Measurements from ENCODE around the gene SMAD4. TPM values are rescaled to one million over a fixed set of nuclear protein-coding genes. Genes with fewer than 3 reads are reported as not detected.

Gene SMAD4
- total and polyA plus RNA-seq, 4 donors: 12.5 to 143 (median 60.6) TPM

DNA sequence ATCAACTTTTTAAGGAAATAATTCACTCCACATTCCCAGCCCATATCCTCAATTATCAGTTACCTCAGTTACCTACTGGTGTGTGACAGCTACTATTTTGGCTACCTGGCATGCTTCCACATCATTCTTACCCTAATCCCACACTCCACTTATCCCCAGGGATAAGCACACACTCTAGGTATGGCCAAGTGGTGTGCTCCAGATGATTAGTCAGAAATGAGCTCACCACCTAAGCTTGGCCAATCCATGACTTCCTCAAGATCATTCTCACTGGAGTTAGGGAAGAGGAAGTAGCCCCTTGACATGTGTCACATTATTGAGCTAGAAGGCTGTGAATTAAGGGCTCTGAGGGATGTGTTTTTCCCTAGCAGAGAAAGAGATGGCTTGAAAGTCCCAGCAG, 20.9 kb upstream of the SMAD4 start:
- peak in 1 of 3 donors; percentile 22 for DNase-seq
- no peaks in the 10 kb centered on the region for H3K36me3 ChIP-seq (ENCODE audit: control insufficient read depth in 4 of 4, insufficient read depth in 4 of 4, low read length in 4 of 4)
- no peaks in the 10 kb centered on the region for H3K9me3 ChIP-seq (ENCODE audit: control insufficient read depth in 4 of 4, insufficient read depth in 3 of 4, low read length in 3 of 4)
- peak; percentile 86 for ATAC-seq (ENCODE audit: insufficient read depth, low FRiP score)
- no peaks in the 10 kb centered on the region for H3K27me3 ChIP-seq (ENCODE audit: control insufficient read depth in 3 of 3, insufficient read depth in 3 of 3, low read length in 2 of 3)
- H3K27ac ChIP-seq (ENCODE audit: low read depth in 1 of 2, low read length in 1 of 2): no peak overlapping the region
- TF ChIP-seq, protein P1, sequence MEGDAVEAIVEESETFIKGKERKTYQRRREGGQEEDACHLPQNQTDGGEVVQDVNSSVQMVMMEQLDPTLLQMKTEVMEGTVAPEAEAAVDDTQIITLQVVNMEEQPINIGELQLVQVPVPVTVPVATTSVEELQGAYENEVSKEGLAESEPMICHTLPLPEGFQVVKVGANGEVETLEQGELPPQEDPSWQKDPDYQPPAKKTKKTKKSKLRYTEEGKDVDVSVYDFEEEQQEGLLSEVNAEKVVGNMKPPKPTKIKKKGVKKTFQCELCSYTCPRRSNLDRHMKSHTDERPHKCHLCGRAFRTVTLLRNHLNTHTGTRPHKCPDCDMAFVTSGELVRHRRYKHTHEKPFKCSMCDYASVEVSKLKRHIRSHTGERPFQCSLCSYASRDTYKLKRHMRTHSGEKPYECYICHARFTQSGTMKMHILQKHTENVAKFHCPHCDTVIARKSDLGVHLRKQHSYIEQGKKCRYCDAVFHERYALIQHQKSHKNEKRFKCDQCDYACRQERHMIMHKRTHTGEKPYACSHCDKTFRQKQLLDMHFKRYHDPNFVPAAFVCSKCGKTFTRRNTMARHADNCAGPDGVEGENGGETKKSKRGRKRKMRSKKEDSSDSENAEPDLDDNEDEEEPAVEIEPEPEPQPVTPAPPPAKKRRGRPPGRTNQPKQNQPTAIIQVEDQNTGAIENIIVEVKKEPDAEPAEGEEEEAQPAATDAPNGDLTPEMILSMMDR (IDR thresholded peaks at IDR 0.05; ENCODE audit: control extremely low read depth, extremely low read depth): no peak
- H3K4me3 ChIP-seq: no peak overlapping the region
- peaks cover 0 to 5% (median 0%) of the 10 kb centered on the region in 5 donors for H3K4me1 ChIP-seq (ENCODE audit: control insufficient read depth in 5 of 5, insufficient read depth in 5 of 5, low read length in 5 of 5)
- H3K9ac ChIP-seq (ENCODE audit: insufficient read depth in 1 of 2, low read length in 2 of 2): no peak overlapping the region

DNA sequence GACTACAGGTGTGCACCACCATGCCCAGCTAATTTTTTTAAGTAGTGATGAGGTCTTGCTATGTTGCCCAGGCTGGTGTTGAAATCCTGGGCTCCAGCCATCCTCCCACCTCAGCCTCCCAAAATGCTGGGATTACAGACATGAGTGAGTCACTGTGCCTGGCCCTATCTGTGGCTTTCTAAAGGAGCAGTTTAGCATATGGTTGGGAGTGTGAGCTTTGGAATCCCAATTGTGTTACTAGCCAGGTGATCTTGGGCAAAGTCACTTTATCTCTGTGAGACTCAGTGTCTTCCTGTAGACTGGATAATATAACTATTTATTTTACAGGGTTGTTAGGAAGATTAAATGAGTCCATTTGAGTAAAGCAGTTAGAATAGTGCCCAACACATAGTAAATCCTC, 19.8 kb upstream of the SMAD4 start:
- H3K4me1 ChIP-seq (ENCODE audit: control insufficient read depth in 5 of 5, insufficient read depth in 5 of 5, low read length in 5 of 5): peaks cover 0 to 5% (median 0%) of the 10 kb centered on the region in 5 donors
- peaks cover 0 to 3% (median 0%) of the 10 kb centered on the region in 4 donors for H3K9me3 ChIP-seq (ENCODE audit: control insufficient read depth in 4 of 4, insufficient read depth in 3 of 4, low read length in 3 of 4)
- DNase-seq (no peak), ATAC-seq (ENCODE audit: insufficient read depth, low FRiP score) (no peak)
- no peak overlapping the region for H3K4me3 ChIP-seq
- TF ChIP-seq, protein P1 (IDR thresholded peaks at IDR 0.05; ENCODE audit: control extremely low read depth, extremely low read depth): no peak
- H3K36me3 ChIP-seq (ENCODE audit: control insufficient read depth in 4 of 4, insufficient read depth in 4 of 4, low read length in 4 of 4): no peaks in the 10 kb centered on the region
- H3K9ac ChIP-seq (ENCODE audit: insufficient read depth in 1 of 2, low read length in 2 of 2): peak overlapping the region in 1 of 2 donors; percentile 9
- H3K27ac ChIP-seq (ENCODE audit: low read depth in 1 of 2, low read length in 1 of 2): no peak overlapping the region
- H3K27me3 ChIP-seq (ENCODE audit: control insufficient read depth in 3 of 3, insufficient read depth in 3 of 3, low read length in 2 of 3): no peaks in the 10 kb centered on the region

GRCh38 chr18:51011709-51012108, 18.3 kb upstream of the SMAD4 start:
- no peak overlapping the region for H3K27ac ChIP-seq (ENCODE audit: low read depth in 1 of 2, low read length in 1 of 2)
- 82 to 96% methylated on average over 3 of the region's 3 CpGs for WGBS, 2 donors
- H3K4me3 ChIP-seq: no peak overlapping the region
- DNase-seq: no peak
- peaks cover 0 to 5% (median 0%) of the 10 kb centered on the region in 5 donors for H3K4me1 ChIP-seq (ENCODE audit: control insufficient read depth in 5 of 5, insufficient read depth in 5 of 5, low read length in 5 of 5)
- H3K27me3 ChIP-seq (ENCODE audit: control insufficient read depth in 3 of 3, insufficient read depth in 3 of 3, low read length in 2 of 3): no peaks in the 10 kb centered on the region
- no peak overlapping the region for H3K9ac ChIP-seq (ENCODE audit: insufficient read depth in 1 of 2, low read length in 2 of 2)
- peaks cover 0 to 3% (median 0%) of the 10 kb centered on the region in 4 donors for H3K9me3 ChIP-seq (ENCODE audit: control insufficient read depth in 4 of 4, insufficient read depth in 3 of 4, low read length in 3 of 4)
- TF ChIP-seq, protein P1 (IDR thresholded peaks at IDR 0.05; ENCODE audit: control extremely low read depth, extremely low read depth): no peak
- no peak for ATAC-seq (ENCODE audit: insufficient read depth, low FRiP score)
- H3K36me3 ChIP-seq (ENCODE audit: control insufficient read depth in 4 of 4, insufficient read depth in 4 of 4, low read length in 4 of 4): no peaks in the 10 kb centered on the region

DNA sequence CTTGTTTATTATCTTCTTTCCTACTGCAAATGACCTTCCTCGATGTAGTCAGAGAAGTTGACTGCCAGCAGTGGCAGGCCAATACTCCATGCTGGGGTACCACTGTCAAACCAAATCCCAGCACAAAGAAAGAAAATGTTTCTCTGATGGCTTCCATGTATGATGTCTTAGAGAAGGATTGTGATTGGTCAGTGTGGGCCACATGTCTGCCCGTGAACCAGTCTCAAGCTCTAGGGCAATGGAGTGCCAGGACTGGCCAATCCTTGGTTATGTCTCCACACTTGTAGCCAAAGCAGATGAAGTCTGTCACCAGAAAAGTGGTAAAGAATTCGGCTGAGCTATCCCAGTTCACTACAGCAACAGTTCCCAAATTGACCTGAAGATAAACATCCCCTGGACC, 17.6 kb upstream of the SMAD4 start:
- WGBS, 2 donors: 92 to 97% methylated on average over 3 of the region's 3 CpGs
- Histone ChIP-seq H3K36me3 (ENCODE audit: control insufficient read depth in 4 of 4, insufficient read depth in 4 of 4, low read length in 4 of 4) (no peaks in the 10 kb centered on the region), H3K9ac (ENCODE audit: insufficient read depth in 1 of 2, low read length in 2 of 2) (no peak overlapping the region), H3K4me3 (no peak overlapping the region), H3K27ac (ENCODE audit: low read depth in 1 of 2, low read length in 1 of 2) (no peak overlapping the region), H3K27me3 (ENCODE audit: control insufficient read depth in 3 of 3, insufficient read depth in 3 of 3, low read length in 2 of 3) (no peaks in the 10 kb centered on the region), H3K9me3 (ENCODE audit: control insufficient read depth in 4 of 4, insufficient read depth in 3 of 4, low read length in 3 of 4) (peaks cover 0 to 3% (median 0%) of the 10 kb centered on the region in 4 donors), H3K4me1 (ENCODE audit: control insufficient read depth in 5 of 5, insufficient read depth in 5 of 5, low read length in 5 of 5) (peaks cover 0 to 5% (median 0%) of the 10 kb centered on the region in 5 donors)
- DNase-seq (no peak), ATAC-seq (ENCODE audit: insufficient read depth, low FRiP score) (no peak)
- TF ChIP-seq, protein P1 (IDR thresholded peaks at IDR 0.05; ENCODE audit: control extremely low read depth, extremely low read depth): no peak

Data from lung (tissue), 12 donors.